ENCODE data around the gene NCOA1.

GRCh38 chr2:24548058-24548457 is 57.0 kb downstream of the NCOA1 start:
- no peak for TF ChIP-seq PKNOX1 (IDR thresholded peaks at IDR 0.05)
- TF ChIP-seq TARDBP (IDR thresholded peaks at IDR 0.05): no peak
- TF ChIP-seq SUZ12 (IDR thresholded peaks at IDR 0.05): no peak
- no peak for TF ChIP-seq BHLHE40 (IDR thresholded peaks at IDR 0.05; ENCODE audit: borderline replicate concordance)
- no peak for TF ChIP-seq L3MBTL2 (conservative IDR thresholded peaks at IDR 0.05)

Measured in HEK293T (cell line).